GM21447 (cell line): Measurements from ENCODE around the gene KRTAP5-3.
"Not testable (repeated sequence)": the region's sequence is repeated elsewhere in the genome, so short reads cannot be mapped to it uniquely, and the experiment has no call there.

ENCODE experiments used
- ATAC-seq: cut with Tn5 transposase; IDR thresholded peaks from one replicate; pipeline ENCODE4 v1.9.1; 2021; ENCODE audit not compliant: unreplicated experiment

The KRTAP5-3 gene

GRCh38 chr11:1584661-1585370, 23.4 kb downstream of the KRTAP5-3 start, which contains the start of gene KRTAP5-1:
KRTAP5-1 (minus strand) TSS chr11:1585283; CDS start chr11:1585249, 34 bp downstream.
- ATAC-seq = not testable (repeated sequence)

GRCh38 chr11:1582909-1583308, 25.4 kb downstream of the KRTAP5-3 start:
- not testable (repeated sequence) for ATAC-seq

- no peak for ATAC-seq
Measured at GRCh38 chr11:1581976-1582375, 26.3 kb downstream of the KRTAP5-3 start.

GRCh38 chr11:1576825-1577224, 31.4 kb downstream of the KRTAP5-3 start:
- ATAC-seq = no peak

GRCh38 chr11:1575756-1576155, 32.5 kb downstream of the KRTAP5-3 start:
- not testable (repeated sequence) for ATAC-seq

GRCh38 chr11:1574933-1575242, 33.4 kb downstream of the KRTAP5-3 start:
- ATAC-seq = no peak

GRCh38 chr11:1574238-1574932, 33.9 kb downstream of the KRTAP5-3 start:
- ATAC-seq = no peak

GRCh38 chr11:1573903-1574237, 34.4 kb downstream of the KRTAP5-3 start:
- no peak for ATAC-seq

GRCh38 chr11:1573077-1573902, 35.0 kb downstream of the KRTAP5-3 start:
- ATAC-seq = no peak

GRCh38 chr11:1572197-1573076, 35.8 kb downstream of the KRTAP5-3 start, which contains the start of gene DUSP8:
DUSP8 (minus strand) TSS chr11:1572271; CDS start chr11:1565826, 6,445 bp downstream.
- no peak for ATAC-seq

GRCh38 chr11:1571760-1572196, 36.5 kb downstream of the KRTAP5-3 start:
- ATAC-seq = no peak

- no peak for ATAC-seq
Measured at GRCh38 chr11:1570896-1571759, 37.1 kb downstream of the KRTAP5-3 start.

- no peak for ATAC-seq
Measured at GRCh38 chr11:1570531-1570895, 37.8 kb downstream of the KRTAP5-3 start.

GRCh38 chr11:1570001-1570453, 38.2 kb downstream of the KRTAP5-3 start:
- ATAC-seq = no peak

GRCh38 chr11:1569251-1569780, 38.9 kb downstream of the KRTAP5-3 start:
- no peak for ATAC-seq

GRCh38 chr11:1568441-1568911, 39.8 kb downstream of the KRTAP5-3 start:
- ATAC-seq = no peak

GRCh38 chr11:1567721-1568100, 40.6 kb downstream of the KRTAP5-3 start:
- no peak for ATAC-seq

GRCh38 chr11:1567052-1567720, 41.1 kb downstream of the KRTAP5-3 start:
- ATAC-seq = no peak
